Measurements from ENCODE around the gene RILP. TPM values are rescaled to one million over a fixed set of nuclear protein-coding genes. Genes with fewer than 3 reads are reported as not detected.

The RILP gene
- total and polyA plus RNA-seq, 5 experiments from 2014 or later = 1.4 to 4.0 (median 3.4) TPM

- no peak overlapping the region for H3K27ac Mint-ChIP-seq
- H3K9me3 Mint-ChIP-seq = peaks cover 0 to 6% (median 0%) of the 10 kb centered on the region in 9 donors
- H3K36me3 Mint-ChIP-seq = peaks cover 0 to 4% (median 0%) of the 10 kb centered on the region in 3 donors
- POLR2A ChIA-PET = no interaction called here
- ATAC-seq (no peak), DNase-seq (no peak)
- peaks cover 0 to 7% (median 5%) of the 10 kb centered on the region in 4 donors for H3K4me1 Mint-ChIP-seq
- peaks cover 0 to 4% (median 0%) of the 10 kb centered on the region in 5 donors for H3K27me3 Mint-ChIP-seq
- H3K4me3 Mint-ChIP-seq = no peak overlapping the region
These were observed 43.2 kb downstream of the RILP start for GRCh38 chr17:1606352-1606985.

GRCh38 chr17:1605681-1606351, 43.9 kb downstream of the RILP start:
- Mint-ChIP-seq H3K4me3 (no peak overlapping the region), H3K27ac (no peak overlapping the region), H3K9me3 (peaks cover 0 to 7% (median 0%) of the 10 kb centered on the region in 9 donors), H3K27me3 (peaks cover 0 to 4% (median 0%) of the 10 kb centered on the region in 5 donors), H3K4me1 (peaks cover 0 to 7% (median 5%) of the 10 kb centered on the region in 4 donors), H3K36me3 (peaks cover 0 to 5% (median 0%) of the 10 kb centered on the region in 3 donors)
- ATAC-seq = no peak
- POLR2A ChIA-PET = no interaction called here
- DNase-seq = no peak

GRCh38 chr17:1604831-1605528, 44.7 kb downstream of the RILP start:
- peaks cover 0 to 7% (median 0%) of the 10 kb centered on the region in 9 donors for H3K9me3 Mint-ChIP-seq

GRCh38 chr17:1601571-1601970, 48.1 kb downstream of the RILP start:
- ATAC-seq (no peak), DNase-seq (no peak)
- H3K27me3 Mint-ChIP-seq = peaks cover 0 to 4% (median 0%) of the 10 kb centered on the region in 5 donors
- peaks cover 0 to 7% (median 1%) of the 10 kb centered on the region in 4 donors for H3K4me1 Mint-ChIP-seq
- peaks cover 0 to 5% (median 0%) of the 10 kb centered on the region in 3 donors for H3K36me3 Mint-ChIP-seq
- H3K9me3 Mint-ChIP-seq = peaks cover 0 to 7% (median 0%) of the 10 kb centered on the region in 9 donors
- POLR2A ChIA-PET = interaction anchor here (0.6 kb wide), 1 partner anchor 1336 kb away, joined by 3 read pairs; no protein-coding TSS in a partner anchor
- H3K4me3 Mint-ChIP-seq = no peak overlapping the region
- peak overlapping the region in 1 of 10 donors; percentile 62 for H3K27ac Mint-ChIP-seq

More at GRCh38 chr17:1604831-1605528, 44.7 kb downstream of the RILP start:
- POLR2A ChIA-PET = interaction anchor here (0.7 kb wide), 1 partner anchor 12 kb away, joined by 3 read pairs; no protein-coding TSS in a partner anchor
- H3K4me1 Mint-ChIP-seq = peaks cover 0 to 7% (median 5%) of the 10 kb centered on the region in 4 donors
- no peak for DNase-seq
- peaks cover 0 to 5% (median 0%) of the 10 kb centered on the region in 3 donors for H3K36me3 Mint-ChIP-seq
- H3K4me3 Mint-ChIP-seq = no peak overlapping the region
- H3K27me3 Mint-ChIP-seq = peaks cover 0 to 4% (median 0%) of the 10 kb centered on the region in 5 donors
- no peak for ATAC-seq
- H3K27ac Mint-ChIP-seq = no peak overlapping the region

- DNase-seq (no peak), ATAC-seq (no peak)
- Mint-ChIP-seq H3K27ac (no peak overlapping the region), H3K36me3 (peaks cover 0 to 5% (median 0%) of the 10 kb centered on the region in 3 donors), H3K27me3 (no peaks in the 10 kb centered on the region), H3K4me1 (peaks cover 0 to 9% (median 0%) of the 10 kb centered on the region in 4 donors), H3K9me3 (peaks cover 0 to 7% (median 0%) of the 10 kb centered on the region in 9 donors), H3K4me3 (no peak overlapping the region)
- POLR2A ChIA-PET = interaction anchor here (0.6 kb wide), 1 partner anchor 33 kb away, joined by 4 read pairs; no protein-coding TSS in a partner anchor
These were observed 51.1 kb downstream of the RILP start for GRCh38 chr17:1598399-1599095.

GRCh38 chr17:1597861-1598342, 51.8 kb downstream of the RILP start:
- peaks cover 0 to 15% (median 4%) of the 10 kb centered on the region in 4 donors for H3K4me1 Mint-ChIP-seq
- POLR2A ChIA-PET = no interaction called here
- peaks cover 0 to 7% (median 0%) of the 10 kb centered on the region in 9 donors for H3K9me3 Mint-ChIP-seq
- peak overlapping the region in 1 of 10 donors; percentile 37 for H3K27ac Mint-ChIP-seq
- ATAC-seq (no peak), DNase-seq (no peak)
- H3K4me3 Mint-ChIP-seq = no peak overlapping the region
- peaks cover 0 to 5% (median 0%) of the 10 kb centered on the region in 3 donors for H3K36me3 Mint-ChIP-seq
- no peaks in the 10 kb centered on the region for H3K27me3 Mint-ChIP-seq

Other genes starting within 250 kb of the RILP start
- 100 to 1,000 TPM; 114 to 122 TPM for gene YWHAE, start 249.6 kb downstream of the RILP start, total RNA-seq
- 10 to 100 TPM; 28.3 to 34.2 (median 34.0) TPM for gene YWHAE, start 249.6 kb downstream of the RILP start, polyA plus RNA-seq
- 10 to 100 TPM; 22.0 to 27.6 TPM for gene CRK, start 193.6 kb downstream of the RILP start, total RNA-seq
- 10 to 100 TPM; 18.8 to 24.8 (median 19.9) TPM for gene CRK, start 193.6 kb downstream of the RILP start, polyA plus RNA-seq
- gene MYO1C, start 157.2 kb downstream of the RILP start, total RNA-seq = 10 to 100 TPM; 15.4 to 18.0 TPM
- 1 to 10 TPM; 1.3 to 1.5 (median 1.3) TPM for gene MYO1C, start 157.2 kb downstream of the RILP start, polyA plus RNA-seq
- 10 to 100 TPM; 92.3 to 93.8 TPM for gene INPP5K, start 133.3 kb downstream of the RILP start, total RNA-seq
- gene INPP5K, start 133.3 kb downstream of the RILP start, polyA plus RNA-seq = 10 to 100 TPM; 62.0 to 75.4 (median 70.5) TPM
- 10 to 100 TPM; 38.1 to 41.2 TPM for gene PITPNA, start 87.1 kb downstream of the RILP start, total RNA-seq
- 10 to 100 TPM; 20.5 to 30.3 (median 29.7) TPM for gene PITPNA, start 87.1 kb downstream of the RILP start, polyA plus RNA-seq
- 10 to 100 TPM; 20.7 to 20.8 TPM for gene SLC43A2, start 21.0 kb downstream of the RILP start, total RNA-seq
- 1 to 10 TPM; 1.2 to 2.0 (median 1.5) TPM for gene SLC43A2, start 21.0 kb downstream of the RILP start, polyA plus RNA-seq
- gene SCARF1, start 4.1 kb downstream of the RILP start, total RNA-seq = 1 to 10 TPM in 1 of 2 experiments, under 1 TPM in 1; 0.63 to 1.3 TPM
- gene SCARF1, start 4.1 kb downstream of the RILP start, polyA plus RNA-seq = under 1 TPM in 1 of 3 donors, not detected in 2; 0.25 TPM
- gene PRPF8, start 35.0 kb upstream of the RILP start, total RNA-seq = 100 to 1,000 TPM; 523 to 532 TPM
- gene PRPF8, start 35.0 kb upstream of the RILP start, polyA plus RNA-seq = 100 to 1,000 TPM; 133 to 227 (median 176) TPM
- not detected for gene TLCD2, start 60.5 kb upstream of the RILP start, total RNA-seq
- not detected for gene TLCD2, start 60.5 kb upstream of the RILP start, polyA plus RNA-seq
- gene WDR81, start 74.8 kb upstream of the RILP start, total RNA-seq = 10 to 100 TPM; 48.2 to 50.7 TPM
- 10 to 100 TPM in 1 of 3 donors, 1 to 10 TPM in 2; 6.8 to 20.6 (median 9.2) TPM for gene WDR81, start 74.8 kb upstream of the RILP start, polyA plus RNA-seq
- gene SERPINF2, start 93.0 kb upstream of the RILP start, total RNA-seq = 1 to 10 TPM in 1 of 2 experiments, under 1 TPM in 1; 0.85 to 1.5 TPM
- gene SERPINF2, start 93.0 kb upstream of the RILP start, polyA plus RNA-seq = under 1 TPM in 2 of 3 donors, not detected in 1; 0.10 to 0.25 TPM
- 10 to 100 TPM; 12.4 to 13.9 TPM for gene SERPINF1, start 112.2 kb upstream of the RILP start, total RNA-seq
- 10 to 100 TPM in 2 of 3 donors, 1 to 10 TPM in 1; 8.0 to 32.4 (median 21.7) TPM for gene SERPINF1, start 112.2 kb upstream of the RILP start, polyA plus RNA-seq
- gene SMYD4, start 180.0 kb upstream of the RILP start, total RNA-seq = 10 to 100 TPM; 35.7 to 41.4 TPM
- gene SMYD4, start 180.0 kb upstream of the RILP start, polyA plus RNA-seq = 10 to 100 TPM; 10.8 to 16.9 (median 12.7) TPM
- gene RPA1, start 180.1 kb upstream of the RILP start, total RNA-seq = 100 to 1,000 TPM; 104 to 105 TPM
- 10 to 100 TPM; 79.4 to 89.7 (median 84.5) TPM for gene RPA1, start 180.1 kb upstream of the RILP start, polyA plus RNA-seq

Measured in naive thymus-derived CD8-positive, alpha-beta T cell (primary cell).